HFF-Myc (cell line): Measurements from ENCODE around the gene PFDN6.

Experiments used
- DNase-seq: peaks from one replicate; pipeline ENCODE4 v3.0.0-alpha.2; 2011; ENCODE audit warnings: low read depth; ENCODE audit errors: extremely low read depth
- H3K4me3 ChIP-seq: replicated peaks from 2 replicates; pipeline ENCODE4 v1.5.1; 2011; ENCODE audit warnings: low read depth, mild to moderate bottlenecking, control low read depth, low read length
- CTCF ChIP-seq: IDR thresholded peaks from 2 replicates; pipeline ENCODE4 v1.5.1; 2012; ENCODE audit warnings: mild to moderate bottlenecking, low read depth, low read length, control low read depth; ENCODE audit errors: missing control alignments

The PFDN6 gene

GRCh38 chr6:33305052-33305451, 15.7 kb downstream of the PFDN6 start:
- TF ChIP-seq CTCF: no peak
- no peak for DNase-seq
- H3K4me3 ChIP-seq: no peak overlapping the region

- H3K4me3 ChIP-seq: no peak overlapping the region
- TF ChIP-seq CTCF: no peak
- no peak for DNase-seq
These were observed 17.0 kb downstream of the PFDN6 start for GRCh38 chr6:33306356-33306755.

- H3K4me3 ChIP-seq: peak overlapping the region; percentile 79
- no peak for TF ChIP-seq CTCF
- DNase-seq: no peak
These were observed 23.1 kb downstream of the PFDN6 start for GRCh38 chr6:33312361-33313104.

- H3K4me3 ChIP-seq: peak overlapping the region; percentile 79
- no peak for TF ChIP-seq CTCF
- DNase-seq: no peak
These were observed 23.8 kb downstream of the PFDN6 start for GRCh38 chr6:33313105-33313708.

- no peak for TF ChIP-seq CTCF
- no peak for DNase-seq
- H3K4me3 ChIP-seq: peak within 1 kb of the TSS; percentile 79
These were observed 24.5 kb downstream of the PFDN6 start, which contains the start of gene TAPBP for GRCh38 chr6:33313709-33314514. TSS of gene TAPBP (minus strand) at chr6:33314078. CDS start at chr6:33314041, 37 bp downstream.

- peak overlapping the region; percentile 79 for H3K4me3 ChIP-seq
- no peak for TF ChIP-seq CTCF
- DNase-seq: peak; percentile 77
These were observed 25.1 kb downstream of the PFDN6 start for GRCh38 chr6:33314515-33314942.
